Kidney epithelial cell (primary cell): Measurements from ENCODE around the gene SECISBP2L. TPM values are rescaled to one million over a fixed set of nuclear protein-coding genes. Genes with fewer than 3 reads are reported as not detected.
"Not testable (repeated sequence)": the region's sequence is repeated elsewhere in the genome, so short reads cannot be mapped to it uniquely, and the experiment has no call there.

Experiments used
- DNase-seq: peaks from one replicate; pipeline ENCODE4 v3.0.0-alpha.2; 2010; ENCODE audit warnings: low read depth
- H3K27me3 ChIP-seq: 2 replicates; pipeline ENCODE4 v1.6.0; 2011; ENCODE audit warnings: low read length; ENCODE audit not compliant: control insufficient read depth, insufficient read depth
- H3K36me3 ChIP-seq: 2 replicates; pipeline ENCODE4 v1.5.1; 2011; ENCODE audit warnings: low read length; ENCODE audit not compliant: control insufficient read depth, insufficient read depth
- H3K4me3 ChIP-seq: 2 replicates; pipeline ENCODE4 v1.5.1; 2011; ENCODE audit warnings: low read depth, mild to moderate bottlenecking, control low read depth, low read length
- CTCF ChIP-seq: IDR thresholded peaks from 2 replicates; pipeline ENCODE4 v1.5.1; 2011; ENCODE audit warnings: mild to moderate bottlenecking, moderate library complexity, low read length, control low read depth, inconsistent platforms; ENCODE audit not compliant: insufficient read depth, poor library complexity, severe bottlenecking
- total RNA-seq: library from RNA; depleted of rRNA; stranded (reverse); fragments of >200 nt; gene quantifications from 2 replicates; pipeline ENCODE4 v1.2.3, GENCODE V29; 2015

Gene SECISBP2L
- total RNA-seq, 1 donor from 2014 or later = 20.0 TPM

GRCh38 chr15:49084285-49084570 lies 38.0 kb upstream of the SECISBP2L start:
- DNase-seq = no peak

GRCh38 chr15:49083401-49084284 lies 37.4 kb upstream of the SECISBP2L start:
- Histone ChIP-seq H3K4me3 (no peak overlapping the region), H3K27me3 (no peaks in the 10 kb centered on the region), H3K36me3 (no peaks in the 10 kb centered on the region)
- TF ChIP-seq CTCF = no peak
- no peak for DNase-seq

More at GRCh38 chr15:49084285-49084570, 38.0 kb upstream of the SECISBP2L start:
- TF ChIP-seq CTCF = no peak
- Histone ChIP-seq H3K4me3 (no peak overlapping the region), H3K36me3 (no peaks in the 10 kb centered on the region), H3K27me3 (no peaks in the 10 kb centered on the region)

GRCh38 chr15:49082960-49083359 lies 36.7 kb upstream of the SECISBP2L start:
- no peaks in the 10 kb centered on the region for H3K27me3 ChIP-seq
- no peaks in the 10 kb centered on the region for H3K36me3 ChIP-seq
- H3K4me3 ChIP-seq = no peak overlapping the region
- DNase-seq = no peak
- no peak for TF ChIP-seq CTCF

GRCh38 chr15:49079340-49080039 lies 33.2 kb upstream of the SECISBP2L start:
- TF ChIP-seq CTCF = no peak
- Histone ChIP-seq H3K36me3 (no peaks in the 10 kb centered on the region), H3K4me3 (no peak overlapping the region), H3K27me3 (no peaks in the 10 kb centered on the region)
- no peak for DNase-seq

- no peak for TF ChIP-seq CTCF
- Histone ChIP-seq H3K4me3 (no peak overlapping the region), H3K27me3 (no peaks in the 10 kb centered on the region), H3K36me3 (no peaks in the 10 kb centered on the region)
- peak; percentile 7 for DNase-seq
Observed at GRCh38 chr15:49075881-49076280, 29.6 kb upstream of the SECISBP2L start.

GRCh38 chr15:49074589-49075287 lies 28.5 kb upstream of the SECISBP2L start:
- not testable (repeated sequence) for H3K27me3 ChIP-seq, DNase-seq, H3K4me3 ChIP-seq, H3K36me3 ChIP-seq
